CD1c-positive myeloid dendritic cell (primary cell): ENCODE data around the gene RUSC2.
"Not testable (repeated sequence)": the region's sequence is repeated elsewhere in the genome, so short reads cannot be mapped to it uniquely, and the experiment has no call there.

Experiments
- DNase-seq: peaks from one replicate; pipeline ENCODE4 v3.0.0-alpha.2; 2016; ENCODE audit errors: extremely low spot score

The RUSC2 gene

DNA sequence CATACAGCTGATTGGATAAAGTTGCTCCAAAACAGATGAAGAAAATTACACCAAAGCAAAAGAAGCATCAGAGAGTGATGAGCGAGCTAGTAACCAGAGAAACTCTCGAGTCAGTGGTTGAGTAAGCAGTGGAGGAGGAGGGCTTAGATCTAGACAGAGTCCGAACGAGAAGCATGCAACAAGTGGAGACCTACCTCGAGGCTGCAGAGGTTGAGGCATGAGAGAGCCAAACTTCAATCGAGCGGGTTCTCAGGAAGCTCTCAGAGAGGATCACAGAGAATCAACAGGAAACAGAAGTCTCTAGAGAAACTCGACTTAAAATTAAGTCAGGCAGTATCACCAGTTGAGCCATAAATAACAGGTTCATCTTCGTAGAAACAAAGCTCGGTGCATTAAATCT lies 6.1 kb downstream of the RUSC2 start:
- no peak for DNase-seq

DNA sequence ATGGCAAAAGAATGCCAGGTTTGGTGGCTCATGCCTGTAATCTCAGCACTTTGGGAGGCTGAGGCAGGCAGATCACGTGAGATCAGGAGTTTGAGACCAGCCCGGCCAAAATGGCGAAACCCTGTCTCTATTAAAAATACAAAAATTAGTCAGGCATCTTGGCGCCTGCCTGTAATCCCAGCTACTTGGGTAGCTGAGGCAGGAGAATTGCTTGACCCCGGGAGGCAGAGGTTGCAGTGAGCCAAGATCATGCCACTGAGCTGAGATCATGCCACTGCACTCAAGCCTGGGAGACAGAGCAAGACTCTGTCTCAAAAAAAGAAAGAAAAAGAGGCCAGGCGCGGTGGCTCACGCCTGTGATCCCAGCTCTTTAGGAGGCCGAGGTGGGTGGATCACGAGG lies 8.3 kb downstream of the RUSC2 start:
- not testable (repeated sequence) for DNase-seq

DNA sequence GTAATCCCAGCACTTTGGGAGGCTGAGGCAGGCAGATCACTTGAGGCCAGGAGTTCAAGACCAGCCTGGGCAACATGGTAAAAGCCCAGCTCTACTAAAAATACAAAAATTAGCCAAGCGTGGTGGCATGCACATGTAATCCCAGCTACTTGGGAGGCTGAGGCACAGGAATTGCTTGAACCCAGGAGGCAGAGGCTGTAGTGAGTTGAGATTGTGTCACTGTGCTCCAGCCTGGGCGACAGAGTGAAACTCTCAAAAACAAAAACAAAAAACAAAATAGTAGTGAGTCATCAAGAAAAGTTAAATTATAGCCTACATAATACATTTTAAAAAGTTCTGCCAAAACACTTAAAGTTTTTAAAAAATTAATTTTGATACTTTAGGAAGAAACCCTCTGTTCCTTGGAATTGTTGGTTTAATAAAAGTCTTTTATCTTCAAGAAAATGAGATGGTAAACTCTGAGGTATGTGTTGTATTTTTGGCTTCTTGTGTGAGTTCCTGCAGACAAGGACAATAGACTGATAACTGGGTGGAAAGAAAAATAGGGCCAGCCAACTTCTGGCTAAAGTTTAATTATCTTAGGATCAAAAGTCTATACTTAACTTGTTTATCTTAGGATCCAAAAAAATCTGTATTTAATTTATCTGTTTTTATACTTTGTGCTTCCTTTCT lies 9.3 kb downstream of the RUSC2 start:
- DNase-seq = no peak

DNA sequence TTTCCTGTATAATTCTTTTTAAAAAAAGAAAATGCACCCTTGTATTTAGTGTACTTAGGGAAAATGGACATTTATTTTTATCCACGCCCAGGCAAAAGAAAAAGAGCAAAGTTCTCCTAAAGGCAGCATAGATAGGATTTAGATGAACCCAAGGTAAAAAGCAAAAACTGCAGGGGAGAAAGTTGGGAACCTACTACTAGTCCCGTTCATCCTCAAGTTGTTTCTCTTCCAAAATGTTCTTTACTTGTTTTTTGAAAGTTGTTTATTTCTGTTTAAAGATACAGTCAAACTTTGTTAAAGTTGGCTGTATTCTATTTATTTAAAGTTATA lies 9.8 kb downstream of the RUSC2 start:
- no peak for DNase-seq

GRCh38 chr9:35500130-35500748 lies 10.3 kb downstream of the RUSC2 start:
- DNase-seq = no peak

DNA sequence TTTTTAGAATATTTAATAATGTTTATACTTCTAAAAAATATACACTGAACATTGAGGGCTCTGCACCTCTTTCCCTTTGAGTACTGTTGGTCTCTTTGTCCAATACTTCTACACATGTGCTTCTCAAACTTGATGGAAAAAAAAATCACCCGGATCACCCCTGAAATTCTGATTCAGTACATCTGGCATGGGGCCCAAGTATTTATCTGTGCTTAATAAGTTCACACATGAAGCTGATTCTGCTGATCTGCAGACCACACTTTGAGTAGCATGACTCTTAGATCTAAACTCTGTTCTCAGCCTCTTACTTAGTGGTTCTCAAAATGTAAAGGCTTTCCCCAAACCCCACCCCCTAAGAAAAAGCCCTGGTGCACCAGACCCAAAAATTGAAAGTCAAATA lies 12.0 kb downstream of the RUSC2 start:
- no peak for DNase-seq

- DNase-seq = no peak
These were observed 16.4 kb downstream of the RUSC2 start for GRCh38 chr9:35506359-35506758.

DNA sequence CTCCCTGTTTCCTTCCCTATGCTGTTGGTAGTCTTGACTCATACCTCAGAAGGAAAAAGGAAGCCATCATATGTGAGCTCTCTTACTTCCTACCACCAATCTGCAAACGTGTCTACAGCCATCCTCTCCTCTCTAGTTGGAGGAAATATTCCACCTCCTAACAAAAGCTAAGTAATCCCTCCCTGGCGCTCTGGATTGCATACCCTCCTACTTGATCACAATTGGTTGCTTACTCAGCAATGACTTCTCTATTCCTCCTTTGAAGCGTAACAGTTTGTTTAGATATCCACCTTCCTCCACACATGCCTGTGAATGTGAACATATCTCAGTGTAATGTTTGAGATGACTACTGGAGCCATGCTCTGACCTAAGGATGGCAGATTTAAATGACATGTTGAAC lies 18.2 kb downstream of the RUSC2 start:
- no peak for DNase-seq

DNA sequence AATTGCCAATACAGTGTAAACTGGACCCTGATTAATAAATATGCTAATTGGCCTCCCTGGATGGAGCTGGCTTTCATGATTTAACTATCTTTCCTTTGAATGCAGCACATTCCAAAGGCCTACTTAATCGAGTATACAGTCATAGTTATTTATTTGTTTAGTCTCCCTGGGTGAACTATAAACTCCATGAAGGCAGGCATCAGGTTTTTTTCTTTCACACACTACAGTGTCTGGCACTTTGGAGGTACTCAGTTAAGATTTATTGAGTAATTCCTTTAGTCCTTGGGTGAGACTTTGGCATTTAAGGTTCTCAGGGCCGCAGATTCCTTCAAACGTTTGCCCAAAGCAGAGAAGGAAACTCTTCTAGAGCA lies 20.5 kb downstream of the RUSC2 start:
- DNase-seq = no peak

- DNase-seq = no peak
These were observed 21.0 kb downstream of the RUSC2 start for GRCh38 chr9:35510754-35511428.

GRCh38 chr9:35511453-35511852 lies 21.5 kb downstream of the RUSC2 start:
- peak; percentile 27 for DNase-seq

- no peak for DNase-seq
These were observed 25.9 kb downstream of the RUSC2 start for GRCh38 chr9:35515766-35516165.

DNA sequence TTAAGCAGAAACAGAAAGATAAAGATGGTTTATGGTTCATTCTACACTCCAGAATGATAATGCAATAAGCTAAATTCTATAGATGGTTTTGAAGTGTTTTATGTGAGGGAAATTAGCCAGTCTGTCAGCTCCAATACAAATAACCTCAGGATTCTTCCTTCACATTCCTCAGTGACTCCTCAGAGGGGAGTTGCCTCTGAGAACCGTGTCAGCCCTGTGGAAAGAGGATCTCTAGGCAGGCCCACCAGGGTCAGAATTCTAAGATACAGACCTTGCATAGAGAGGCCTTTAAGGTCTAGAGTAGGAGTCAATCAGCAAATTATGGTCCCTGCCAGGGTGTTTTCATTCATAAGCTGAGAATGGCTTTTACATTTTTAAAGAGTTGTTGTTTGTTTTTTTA lies 26.6 kb downstream of the RUSC2 start:
- no peak for DNase-seq

DNA sequence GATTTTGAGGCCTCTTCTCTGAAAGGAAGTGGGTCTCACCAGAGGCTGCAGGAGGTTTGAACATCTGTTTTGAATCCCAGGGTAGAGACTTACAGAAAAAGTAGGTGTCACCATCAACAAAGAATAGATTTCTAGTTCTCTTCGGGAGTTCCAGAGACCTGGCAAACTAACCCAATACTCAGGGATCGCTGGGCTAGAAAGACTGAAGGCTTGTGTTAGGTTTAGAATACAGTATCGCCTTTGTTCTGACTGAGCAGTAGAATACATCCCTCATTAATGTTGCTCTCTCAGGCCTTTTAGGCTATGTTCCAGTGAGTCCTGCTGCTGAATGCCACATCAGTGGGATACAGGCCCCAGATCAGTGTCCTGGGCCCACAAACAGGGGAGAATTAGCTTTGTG lies 27.2 kb downstream of the RUSC2 start:
- no peak for DNase-seq

GRCh38 chr9:35517552-35518224 lies 27.8 kb downstream of the RUSC2 start:
- no peak for DNase-seq

DNA sequence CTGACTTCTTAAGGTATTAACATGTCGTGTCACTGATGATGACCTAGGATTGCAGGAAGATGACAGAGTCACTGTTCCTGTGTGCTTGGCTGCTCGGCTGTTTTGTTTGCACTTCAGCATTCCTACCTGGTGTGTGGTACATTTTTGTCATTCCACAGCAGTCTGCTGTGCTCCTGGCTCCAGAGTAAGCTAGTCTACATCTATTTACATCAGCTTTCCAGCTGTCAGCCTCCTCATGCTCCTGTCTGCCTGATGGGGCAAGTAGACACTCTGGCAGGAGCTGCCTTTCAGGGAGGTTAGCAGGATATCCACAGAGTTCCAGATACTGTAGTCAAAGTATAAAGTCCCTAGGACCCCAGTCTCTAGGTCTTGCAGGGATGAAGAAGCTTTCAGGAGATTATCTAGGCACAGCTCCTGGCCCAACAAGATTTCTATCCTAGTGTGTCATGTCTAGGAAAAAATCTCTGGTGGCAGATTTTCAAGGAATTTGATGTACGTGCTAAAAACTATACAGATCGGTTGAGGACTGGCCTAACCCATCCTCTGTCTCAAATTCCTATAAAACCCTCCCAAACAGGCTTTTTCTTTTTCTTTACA lies 28.4 kb downstream of the RUSC2 start:
- no peak for DNase-seq

- no peak for DNase-seq
These were observed 29.2 kb downstream of the RUSC2 start for GRCh38 chr9:35518981-35519679.

GRCh38 chr9:35519692-35520363 lies 29.9 kb downstream of the RUSC2 start:
- peak; percentile 19 for DNase-seq

DNA sequence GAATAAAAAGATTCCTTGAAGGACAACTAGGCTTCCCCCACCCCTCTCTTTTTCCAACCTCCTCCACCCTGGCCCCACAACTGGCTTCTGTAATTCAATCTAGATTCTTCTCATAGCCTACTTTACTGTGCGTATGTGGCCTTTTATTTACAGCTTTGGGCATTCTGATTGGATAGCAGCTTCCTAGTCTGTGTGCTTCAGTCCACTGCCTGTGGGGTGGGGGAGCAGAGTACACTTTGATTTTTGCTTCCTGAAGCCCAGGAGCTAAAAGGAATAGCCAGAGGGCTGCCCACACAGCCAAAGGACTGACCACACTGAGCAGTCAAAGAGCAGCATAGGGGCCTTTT lies 30.4 kb downstream of the RUSC2 start:
- DNase-seq = no peak

GRCh38 chr9:35521708-35522107 lies 31.8 kb downstream of the RUSC2 start:
- no peak for DNase-seq

DNA sequence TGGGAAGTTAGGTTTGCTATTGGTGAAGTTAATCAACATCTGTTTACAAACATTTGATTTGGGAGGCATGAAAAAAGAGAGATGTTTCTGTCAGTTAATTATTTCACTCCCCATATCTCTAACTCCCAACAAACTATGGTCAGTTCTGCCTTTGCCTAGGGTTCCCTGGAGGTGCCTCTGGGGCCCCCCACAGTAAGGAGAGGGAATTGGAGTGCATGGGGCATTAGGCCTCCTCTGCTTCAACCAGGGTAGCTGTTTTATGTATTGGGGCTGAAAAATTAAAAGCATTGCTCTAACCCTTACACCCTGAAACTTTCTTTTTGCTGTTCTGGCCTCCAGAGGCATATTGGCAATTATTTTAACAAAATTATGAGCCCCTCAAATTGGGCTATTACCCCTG lies 32.3 kb downstream of the RUSC2 start:
- DNase-seq = no peak

GRCh38 chr9:35522700-35523099 lies 32.8 kb downstream of the RUSC2 start:
- no peak for DNase-seq
